ENCODE data around the gene SLC37A1.

The SLC37A1 gene

DNA sequence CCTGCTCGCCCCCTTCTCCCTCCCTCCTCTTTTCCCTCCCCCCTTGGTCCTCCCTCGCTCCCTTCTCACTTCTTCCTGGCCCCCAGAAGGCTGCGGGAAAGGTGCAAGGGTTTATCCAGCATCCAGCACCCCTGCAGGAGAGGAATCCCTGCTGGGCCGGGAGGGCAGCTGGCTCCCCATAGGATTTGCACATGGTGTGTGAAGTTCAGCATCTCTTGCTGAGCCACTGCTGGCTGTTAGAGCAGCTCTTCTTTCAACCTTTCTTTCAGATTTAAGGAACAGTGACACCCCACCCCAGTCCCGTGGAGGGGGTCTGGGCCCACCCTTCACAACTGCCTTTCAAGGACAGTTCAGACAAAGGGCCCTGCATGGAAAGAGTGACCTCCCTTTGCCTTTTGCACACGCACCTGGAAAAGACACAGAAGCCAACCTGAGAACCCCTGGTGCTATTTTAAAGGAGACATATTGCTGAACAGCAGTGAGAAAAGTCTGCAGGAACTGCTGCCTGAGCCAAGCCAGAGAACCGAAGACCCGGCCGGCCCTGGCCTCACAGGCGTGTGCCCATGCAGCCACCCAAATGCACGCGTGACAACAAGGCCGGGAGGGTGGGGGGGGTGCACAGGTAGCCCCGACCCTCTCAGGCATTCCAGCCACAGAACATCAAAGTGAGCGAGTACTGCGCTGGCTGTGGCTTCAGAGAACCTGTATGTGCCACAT is 66.6 kb downstream of the SLC37A1 start:
- Histone ChIP-seq H3K4me1 (ENCODE audit: insufficient read depth, low read length) (no peaks in the 10 kb centered on the region), H3K27me3 (ENCODE audit: insufficient read depth, low read length, poor library complexity) (no peaks in the 10 kb centered on the region), H3K79me2 (ENCODE audit: insufficient read depth, low read length) (no peaks in the 10 kb centered on the region), H3K27ac (ENCODE audit: low read length) (no peak overlapping the region), H3K9ac (ENCODE audit: low read depth, low read length) (no peak overlapping the region), H3K9me3 (ENCODE audit: insufficient read depth, low read length, severe bottlenecking) (peaks cover 7% of the 10 kb centered on the region), H2AFZ (ENCODE audit: low read depth, low read length) (no peak overlapping the region), H3K4me3 (ENCODE audit: low read depth in 1 of 2, low read length in 2 of 2) (no peak overlapping the region), H3K36me3 (ENCODE audit: insufficient read depth, low read length) (no peaks in the 10 kb centered on the region), H3K4me2 (ENCODE audit: insufficient read depth, low read length) (no peak overlapping the region), H4K20me1 (ENCODE audit: insufficient read depth, low read length) (no peaks in the 10 kb centered on the region; the same call in 1 of the 2 replicates)
- DNase-seq: no peak
- no peak for TF ChIP-seq EZH2 (IDR thresholded peaks at IDR 0.05; ENCODE audit: borderline replicate concordance, low read depth, low read length, severe bottlenecking)
- TF ChIP-seq, protein P1, sequence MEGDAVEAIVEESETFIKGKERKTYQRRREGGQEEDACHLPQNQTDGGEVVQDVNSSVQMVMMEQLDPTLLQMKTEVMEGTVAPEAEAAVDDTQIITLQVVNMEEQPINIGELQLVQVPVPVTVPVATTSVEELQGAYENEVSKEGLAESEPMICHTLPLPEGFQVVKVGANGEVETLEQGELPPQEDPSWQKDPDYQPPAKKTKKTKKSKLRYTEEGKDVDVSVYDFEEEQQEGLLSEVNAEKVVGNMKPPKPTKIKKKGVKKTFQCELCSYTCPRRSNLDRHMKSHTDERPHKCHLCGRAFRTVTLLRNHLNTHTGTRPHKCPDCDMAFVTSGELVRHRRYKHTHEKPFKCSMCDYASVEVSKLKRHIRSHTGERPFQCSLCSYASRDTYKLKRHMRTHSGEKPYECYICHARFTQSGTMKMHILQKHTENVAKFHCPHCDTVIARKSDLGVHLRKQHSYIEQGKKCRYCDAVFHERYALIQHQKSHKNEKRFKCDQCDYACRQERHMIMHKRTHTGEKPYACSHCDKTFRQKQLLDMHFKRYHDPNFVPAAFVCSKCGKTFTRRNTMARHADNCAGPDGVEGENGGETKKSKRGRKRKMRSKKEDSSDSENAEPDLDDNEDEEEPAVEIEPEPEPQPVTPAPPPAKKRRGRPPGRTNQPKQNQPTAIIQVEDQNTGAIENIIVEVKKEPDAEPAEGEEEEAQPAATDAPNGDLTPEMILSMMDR (IDR thresholded peaks at IDR 0.05; ENCODE audit: borderline replicate concordance, extremely low read depth, low read length, poor library complexity, severe bottlenecking): no peak
- ATAC-seq (ENCODE audit: insufficient read depth, low read depth): no peak

DNA sequence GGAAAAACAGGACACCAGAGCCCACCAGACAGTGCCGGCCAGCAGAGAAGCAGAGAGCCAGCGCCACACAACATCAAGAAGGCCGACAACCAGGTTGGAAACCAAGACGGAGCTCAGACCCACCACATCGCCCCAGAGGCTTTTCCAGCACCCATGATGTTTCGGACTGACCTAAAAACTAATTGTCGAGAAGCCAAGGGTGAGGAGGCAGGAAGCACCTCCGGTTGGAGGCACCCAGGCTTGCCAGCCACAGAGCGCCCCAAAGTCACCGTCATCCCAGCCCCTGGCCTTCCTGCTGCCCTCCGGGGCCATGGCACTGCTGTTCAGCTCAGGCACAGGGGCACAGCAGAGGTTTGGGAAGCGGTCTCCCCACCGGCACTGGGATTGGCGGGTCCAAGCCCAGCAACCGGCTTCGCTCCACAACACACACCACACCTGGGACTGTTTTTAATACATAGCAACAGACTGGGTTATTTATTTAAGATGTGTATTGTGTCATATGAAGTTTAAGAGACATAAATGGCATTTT is 67.2 kb downstream of the SLC37A1 start:
- H3K4me1 ChIP-seq (ENCODE audit: insufficient read depth, low read length): no peaks in the 10 kb centered on the region
- ATAC-seq (ENCODE audit: insufficient read depth, low read depth) (no peak), DNase-seq (no peak)
- H3K79me2 ChIP-seq (ENCODE audit: insufficient read depth, low read length): no peaks in the 10 kb centered on the region
- no peak overlapping the region for H3K9ac ChIP-seq (ENCODE audit: low read depth, low read length)
- no peaks in the 10 kb centered on the region for H3K27me3 ChIP-seq (ENCODE audit: insufficient read depth, low read length, poor library complexity)
- no peak overlapping the region for H3K27ac ChIP-seq (ENCODE audit: low read length)
- H3K9me3 ChIP-seq (ENCODE audit: insufficient read depth, low read length, severe bottlenecking): peaks cover 7% of the 10 kb centered on the region
- no peak overlapping the region for H3K4me2 ChIP-seq (ENCODE audit: insufficient read depth, low read length)
- no peak overlapping the region for H3K4me3 ChIP-seq (ENCODE audit: low read depth in 1 of 2, low read length in 2 of 2)
- no peaks in the 10 kb centered on the region; the same call in 1 of the 2 replicates for H4K20me1 ChIP-seq (ENCODE audit: insufficient read depth, low read length)
- H3K36me3 ChIP-seq (ENCODE audit: insufficient read depth, low read length): no peaks in the 10 kb centered on the region
- TF ChIP-seq, protein P1 (IDR thresholded peaks at IDR 0.05; ENCODE audit: borderline replicate concordance, extremely low read depth, low read length, poor library complexity, severe bottlenecking): no peak
- TF ChIP-seq EZH2 (IDR thresholded peaks at IDR 0.05; ENCODE audit: borderline replicate concordance, low read depth, low read length, severe bottlenecking): no peak
- no peak overlapping the region for H2AFZ ChIP-seq (ENCODE audit: low read depth, low read length)

DNA sequence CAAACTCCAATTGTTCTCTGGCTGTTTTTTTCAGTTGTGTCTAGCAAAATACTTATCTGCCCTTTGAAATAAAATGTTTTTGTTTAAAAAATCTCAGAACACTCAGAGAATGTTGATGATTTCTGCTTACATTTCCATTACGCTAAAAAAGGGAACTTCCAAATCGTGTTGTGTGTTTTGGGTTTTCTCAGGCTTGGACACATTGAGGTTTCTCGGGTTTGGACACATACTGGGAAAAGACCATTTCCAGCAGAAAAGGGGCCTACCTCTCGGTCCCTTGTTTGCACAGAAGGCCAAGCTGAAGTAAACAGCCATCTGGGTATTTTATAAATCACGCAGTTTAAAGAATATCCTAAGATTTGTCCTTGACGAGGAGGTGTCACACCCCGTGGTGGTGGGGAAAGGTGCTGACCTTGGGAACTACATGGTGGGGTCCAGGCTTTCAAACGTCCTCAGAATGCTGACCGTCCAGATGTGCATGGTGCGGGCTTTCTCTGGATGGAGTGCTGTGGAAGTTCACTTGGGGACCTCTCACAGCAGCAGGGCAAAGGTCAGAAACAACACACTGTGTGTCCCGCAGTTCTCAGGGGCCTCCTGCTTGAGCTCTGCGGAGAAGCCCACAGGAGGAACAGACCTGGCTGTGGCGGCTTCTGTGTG is 67.8 kb downstream of the SLC37A1 start:
- no peak for DNase-seq
- Histone ChIP-seq H3K4me3 (ENCODE audit: low read depth in 1 of 2, low read length in 2 of 2) (no peak overlapping the region), H3K4me2 (ENCODE audit: insufficient read depth, low read length) (no peak overlapping the region), H3K27me3 (ENCODE audit: insufficient read depth, low read length, poor library complexity) (no peaks in the 10 kb centered on the region), H3K9me3 (ENCODE audit: insufficient read depth, low read length, severe bottlenecking) (peaks cover 4% of the 10 kb centered on the region), H4K20me1 (ENCODE audit: insufficient read depth, low read length) (no peaks in the 10 kb centered on the region; the same call in 1 of the 2 replicates), H3K36me3 (ENCODE audit: insufficient read depth, low read length) (no peaks in the 10 kb centered on the region), H3K79me2 (ENCODE audit: insufficient read depth, low read length) (no peaks in the 10 kb centered on the region), H3K27ac (ENCODE audit: low read length) (no peak overlapping the region), H2AFZ (ENCODE audit: low read depth, low read length) (no peak overlapping the region), H3K9ac (ENCODE audit: low read depth, low read length) (no peak overlapping the region), H3K4me1 (ENCODE audit: insufficient read depth, low read length) (no peaks in the 10 kb centered on the region)
- ATAC-seq (ENCODE audit: insufficient read depth, low read depth): no peak
- no peak for TF ChIP-seq EZH2 (IDR thresholded peaks at IDR 0.05; ENCODE audit: borderline replicate concordance, low read depth, low read length, severe bottlenecking)
- TF ChIP-seq, protein P1 (IDR thresholded peaks at IDR 0.05; ENCODE audit: borderline replicate concordance, extremely low read depth, low read length, poor library complexity, severe bottlenecking): no peak
